Left renal pelvis (tissue), 4 donors: ENCODE measurements around the gene PSTPIP1. TPM values are rescaled to one million over a fixed set of nuclear protein-coding genes. Genes with fewer than 3 reads are reported as not detected.

Experiments used
- polyA plus RNA-seq, 4 donors: library from polyadenylated mRNA; unstranded; fragments of 120-200 nt; gene quantifications; one replicate each; pipeline ENCODE4 v1.2.1, GENCODE V29; 2013; ENCODE audit not compliant: insufficient read length in 4 of 4

The PSTPIP1 gene
- polyA plus RNA-seq, 4 donors = 0.73 to 2.2 (median 1.3) TPM

Other genes with a start within 250 kb of the PSTPIP1 start
- 10 to 100 TPM; 21.6 to 29.0 (median 26.0) TPM for gene SCAPER, start 89.8 kb upstream of the PSTPIP1 start, polyA plus RNA-seq
- 100 to 1,000 TPM; 181 to 296 (median 210) TPM for gene RCN2, start 63.4 kb upstream of the PSTPIP1 start, polyA plus RNA-seq
- 100 to 1,000 TPM; 394 to 522 (median 451) TPM for gene TSPAN3, start 76.0 kb downstream of the PSTPIP1 start, polyA plus RNA-seq